Neural cell (in vitro differentiated cells): ENCODE measurements around the gene BCL2L12. TPM values are rescaled to one million over a fixed set of nuclear protein-coding genes. Genes with fewer than 3 reads are reported as not detected.

Experiments
- H2AFZ ChIP-seq: fragments of 200-600, 300-800 bp; sonication (generic), shearing (Covaris generic); 2 replicates; pipeline ENCODE4 v1.6.0; 2014; ENCODE audit warnings: low read depth, mild to moderate bottlenecking, antibody characterized with exemption, low read length, moderate library complexity
- H3F3A ChIP-seq: fragments of 200-600 bp; shearing (Covaris generic); 2 replicates; pipeline ENCODE4 v1.6.1; 2016; ENCODE audit warnings: mild to moderate bottlenecking, moderate library complexity, mixed read lengths, antibody characterized with exemption, low read length; ENCODE audit not compliant: insufficient read depth, poor library complexity, severe bottlenecking
- H3K27ac ChIP-seq: fragments of 200-600, 300-800 bp; sonication (generic), shearing (Covaris generic); 2 replicates; pipeline ENCODE4 v1.5.1; 2014; ENCODE audit warnings: mild to moderate bottlenecking, low read length, moderate library complexity
- H3K27me3 ChIP-seq: fragments of 300-800, 200-600 bp; sonication (generic), shearing (Covaris generic); 2 replicates; pipeline ENCODE4 v1.6.0; 2014; ENCODE audit warnings: mild to moderate bottlenecking, low read depth, low read length, moderate library complexity; ENCODE audit not compliant: insufficient read depth
- H3K36me3 ChIP-seq: fragments of 300-800, 200-600 bp; sonication (generic), shearing (Covaris generic); 2 replicates; pipeline ENCODE4 v1.5.1; 2014; ENCODE audit warnings: mild to moderate bottlenecking, antibody characterized with exemption, low read length, moderate library complexity; ENCODE audit not compliant: insufficient read depth
- H3K4me2 ChIP-seq: fragments of 300-800, 200-600 bp; sonication (generic), shearing (Covaris generic); 2 replicates; pipeline ENCODE4 v1.6.0; 2014; ENCODE audit warnings: mild to moderate bottlenecking, low read length
- H3K4me3 ChIP-seq: fragments of 300-800, 200-600 bp; sonication (generic), shearing (Covaris generic); 2 replicates; pipeline ENCODE4 v1.5.1; 2014; ENCODE audit warnings: mild to moderate bottlenecking, low read length, moderate library complexity
- H3K79me2 ChIP-seq: fragments of 200-600 bp; shearing (Covaris generic); replicated peaks from 2 replicates; pipeline ENCODE4 v1.6.0; 2014; ENCODE audit warnings: mild to moderate bottlenecking, low read length, moderate library complexity; ENCODE audit not compliant: insufficient read depth
- H3K9ac ChIP-seq: fragments of 300-800, 200-600 bp; sonication (generic), shearing (Covaris generic); 2 replicates; pipeline ENCODE4 v1.6.1; 2016; ENCODE audit warnings: mild to moderate bottlenecking, low read length, mixed read lengths
- H3K9me2 ChIP-seq: fragments of 200-600 bp; shearing (Covaris generic); 2 replicates; pipeline ENCODE4 v1.6.1; 2016; ENCODE audit warnings: mild to moderate bottlenecking, low read length, mixed read lengths; ENCODE audit not compliant: insufficient read depth
- H3K9me3 ChIP-seq: fragments of 200-600, 300-800 bp; sonication (generic), shearing (Covaris generic); 2 replicates; pipeline ENCODE4 v1.6.1; 2016; ENCODE audit warnings: mild to moderate bottlenecking, mixed run types, low read length, moderate library complexity, mixed read lengths
- H4K20me1 ChIP-seq: fragments of 200-600 bp; shearing (Covaris generic); 2 replicates; pipeline ENCODE4 v1.6.1; 2016; ENCODE audit warnings: mild to moderate bottlenecking, mixed run types; ENCODE audit not compliant: insufficient read depth
- EP300 ChIP-seq: fragments of 450-650 bp; conservative IDR thresholded peaks from 2 replicates; pipeline ENCODE4 v1.6.1; 2014; ENCODE audit warnings: antibody characterized with exemption, mild to moderate bottlenecking, moderate library complexity; ENCODE audit not compliant: poor library complexity, severe bottlenecking
- EZH2 ChIP-seq: fragments of 200-600, 300-800 bp; shearing (Covaris generic), sonication (generic); IDR thresholded peaks from 2 replicates; pipeline ENCODE4 v1.6.1; 2014; ENCODE audit warnings: antibody characterized with exemption, low read length, borderline replicate concordance, mild to moderate bottlenecking; ENCODE audit not compliant: insufficient read depth, poor library complexity, severe bottlenecking
- MXI1 ChIP-seq: fragments of 450-650 bp; conservative IDR thresholded peaks from 2 replicates; pipeline ENCODE4 v1.6.1; 2014; ENCODE audit warnings: antibody characterized with exemption, mild to moderate bottlenecking; ENCODE audit not compliant: poor library complexity, severe bottlenecking
- POLR2AphosphoS5 ChIP-seq: IDR thresholded peaks from 2 replicates; pipeline ENCODE4 v1.6.1; 2012
- RAD21 ChIP-seq: fragments of 450-650 bp; conservative IDR thresholded peaks from 2 replicates; pipeline ENCODE4 v1.6.1; 2014; ENCODE audit warnings: antibody characterized with exemption, mild to moderate bottlenecking, moderate library complexity
- SMC3 ChIP-seq: fragments of 450-650 bp; conservative IDR thresholded peaks from 2 replicates; pipeline ENCODE4 v1.6.1; 2014; ENCODE audit warnings: antibody characterized with exemption, mild to moderate bottlenecking, moderate library complexity; ENCODE audit not compliant: poor library complexity
- TAF1 ChIP-seq: IDR thresholded peaks from 2 replicates; pipeline ENCODE4 v1.6.1; 2012; ENCODE audit warnings: low read depth
- polyA plus RNA-seq: library from polyadenylated mRNA; depleted of rRNA; stranded (reverse); fragments of >200 nt; gene quantifications from 2 replicates; pipeline ENCODE4 v1.2.3, GENCODE V29; 2014
- TF ChIP-seq, protein P1 (sequence below): fragments of 450-650 bp; IDR thresholded peaks from 2 replicates; pipeline ENCODE4 v1.5.1; 2014; ENCODE audit warnings: antibody characterized with exemption, mild to moderate bottlenecking, moderate library complexity; ENCODE audit not compliant: poor library complexity, severe bottlenecking
- TF ChIP-seq, protein P2 (sequence below): IDR thresholded peaks from 2 replicates; pipeline ENCODE4 v1.6.1; 2012; ENCODE audit warnings: borderline replicate concordance

BCL2L12 gene
- polyA plus RNA-seq, 1 donor from 2014 or later: 1.1 TPM

DNA sequence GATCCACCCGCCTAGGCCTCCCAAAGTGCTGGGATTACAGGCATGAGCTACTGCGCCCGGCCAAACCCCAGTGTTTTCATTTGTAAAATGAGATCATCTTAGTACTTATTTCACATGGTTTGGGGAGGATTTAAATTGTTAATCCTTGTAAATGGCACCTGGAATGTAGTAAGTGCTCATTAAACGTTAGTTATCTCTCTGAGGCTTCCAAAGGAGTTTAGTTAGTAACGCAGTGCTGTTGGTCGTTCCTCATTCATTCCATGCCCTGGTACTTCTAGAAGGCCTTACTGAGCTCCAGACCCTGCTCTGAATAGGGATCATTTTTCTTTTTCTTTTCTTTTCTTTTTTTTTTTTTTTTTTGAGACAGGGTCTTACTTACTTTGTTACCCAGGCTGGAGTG, 30.4 kb downstream of the BCL2L12 start:
- TF ChIP-seq, protein P1, sequence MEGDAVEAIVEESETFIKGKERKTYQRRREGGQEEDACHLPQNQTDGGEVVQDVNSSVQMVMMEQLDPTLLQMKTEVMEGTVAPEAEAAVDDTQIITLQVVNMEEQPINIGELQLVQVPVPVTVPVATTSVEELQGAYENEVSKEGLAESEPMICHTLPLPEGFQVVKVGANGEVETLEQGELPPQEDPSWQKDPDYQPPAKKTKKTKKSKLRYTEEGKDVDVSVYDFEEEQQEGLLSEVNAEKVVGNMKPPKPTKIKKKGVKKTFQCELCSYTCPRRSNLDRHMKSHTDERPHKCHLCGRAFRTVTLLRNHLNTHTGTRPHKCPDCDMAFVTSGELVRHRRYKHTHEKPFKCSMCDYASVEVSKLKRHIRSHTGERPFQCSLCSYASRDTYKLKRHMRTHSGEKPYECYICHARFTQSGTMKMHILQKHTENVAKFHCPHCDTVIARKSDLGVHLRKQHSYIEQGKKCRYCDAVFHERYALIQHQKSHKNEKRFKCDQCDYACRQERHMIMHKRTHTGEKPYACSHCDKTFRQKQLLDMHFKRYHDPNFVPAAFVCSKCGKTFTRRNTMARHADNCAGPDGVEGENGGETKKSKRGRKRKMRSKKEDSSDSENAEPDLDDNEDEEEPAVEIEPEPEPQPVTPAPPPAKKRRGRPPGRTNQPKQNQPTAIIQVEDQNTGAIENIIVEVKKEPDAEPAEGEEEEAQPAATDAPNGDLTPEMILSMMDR: no peak
- TF ChIP-seq MXI1 (no peak), POLR2AphosphoS5 (no peak), EZH2 (no peak), RAD21 (no peak), TAF1 (no peak), SMC3 (no peak), EP300 (no peak)
- TF ChIP-seq, protein P2, sequence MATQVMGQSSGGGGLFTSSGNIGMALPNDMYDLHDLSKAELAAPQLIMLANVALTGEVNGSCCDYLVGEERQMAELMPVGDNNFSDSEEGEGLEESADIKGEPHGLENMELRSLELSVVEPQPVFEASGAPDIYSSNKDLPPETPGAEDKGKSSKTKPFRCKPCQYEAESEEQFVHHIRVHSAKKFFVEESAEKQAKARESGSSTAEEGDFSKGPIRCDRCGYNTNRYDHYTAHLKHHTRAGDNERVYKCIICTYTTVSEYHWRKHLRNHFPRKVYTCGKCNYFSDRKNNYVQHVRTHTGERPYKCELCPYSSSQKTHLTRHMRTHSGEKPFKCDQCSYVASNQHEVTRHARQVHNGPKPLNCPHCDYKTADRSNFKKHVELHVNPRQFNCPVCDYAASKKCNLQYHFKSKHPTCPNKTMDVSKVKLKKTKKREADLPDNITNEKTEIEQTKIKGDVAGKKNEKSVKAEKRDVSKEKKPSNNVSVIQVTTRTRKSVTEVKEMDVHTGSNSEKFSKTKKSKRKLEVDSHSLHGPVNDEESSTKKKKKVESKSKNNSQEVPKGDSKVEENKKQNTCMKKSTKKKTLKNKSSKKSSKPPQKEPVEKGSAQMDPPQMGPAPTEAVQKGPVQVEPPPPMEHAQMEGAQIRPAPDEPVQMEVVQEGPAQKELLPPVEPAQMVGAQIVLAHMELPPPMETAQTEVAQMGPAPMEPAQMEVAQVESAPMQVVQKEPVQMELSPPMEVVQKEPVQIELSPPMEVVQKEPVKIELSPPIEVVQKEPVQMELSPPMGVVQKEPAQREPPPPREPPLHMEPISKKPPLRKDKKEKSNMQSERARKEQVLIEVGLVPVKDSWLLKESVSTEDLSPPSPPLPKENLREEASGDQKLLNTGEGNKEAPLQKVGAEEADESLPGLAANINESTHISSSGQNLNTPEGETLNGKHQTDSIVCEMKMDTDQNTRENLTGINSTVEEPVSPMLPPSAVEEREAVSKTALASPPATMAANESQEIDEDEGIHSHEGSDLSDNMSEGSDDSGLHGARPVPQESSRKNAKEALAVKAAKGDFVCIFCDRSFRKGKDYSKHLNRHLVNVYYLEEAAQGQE: no peak
- H3F3A ChIP-seq: no peaks in the 10 kb centered on the region
- H3K9me2 ChIP-seq: no peaks in the 10 kb centered on the region
- H3K27me3 ChIP-seq: no peaks in the 10 kb centered on the region
- H3K9ac ChIP-seq: no peak overlapping the region
- H3K36me3 ChIP-seq: peaks cover 7% of the 10 kb centered on the region
- no peak overlapping the region for H3K27ac ChIP-seq
- peaks cover 21% of the 10 kb centered on the region for H3K79me2 ChIP-seq
- no peak overlapping the region for H3K4me3 ChIP-seq
- H3K4me2 ChIP-seq: no peak overlapping the region
- no peaks in the 10 kb centered on the region for H3K9me3 ChIP-seq
- H4K20me1 ChIP-seq: no peaks in the 10 kb centered on the region
- H2AFZ ChIP-seq: no peak overlapping the region

DNA sequence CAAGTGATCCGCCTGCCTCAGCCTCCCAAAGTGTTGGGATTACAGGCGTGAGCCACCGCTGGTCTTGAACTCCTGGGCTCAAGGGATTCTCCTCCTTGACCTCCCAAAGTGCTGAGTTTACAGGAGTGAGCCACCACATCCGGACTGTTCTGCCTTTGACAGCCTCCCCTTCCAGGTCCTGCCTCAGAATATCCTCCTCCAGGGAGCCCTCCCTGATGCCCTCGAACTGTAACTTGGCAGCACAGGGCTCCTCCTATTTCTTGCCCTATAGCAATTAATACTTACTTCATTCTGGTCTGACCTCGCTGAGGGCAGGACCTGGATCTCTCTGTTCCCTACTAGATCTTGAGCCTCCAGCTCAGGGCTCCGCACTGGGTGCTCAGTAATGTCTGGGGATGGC, 31.1 kb downstream of the BCL2L12 start:
- no peaks in the 10 kb centered on the region for H3K9me3 ChIP-seq
- H3K27me3 ChIP-seq: no peaks in the 10 kb centered on the region
- no peak overlapping the region for H3K4me3 ChIP-seq
- H3K36me3 ChIP-seq: peaks cover 7% of the 10 kb centered on the region
- no peaks in the 10 kb centered on the region for H4K20me1 ChIP-seq
- no peak overlapping the region for H2AFZ ChIP-seq
- peaks cover 17% of the 10 kb centered on the region for H3K79me2 ChIP-seq
- H3K27ac ChIP-seq: no peak overlapping the region
- no peak overlapping the region for H3K9ac ChIP-seq
- no peaks in the 10 kb centered on the region for H3F3A ChIP-seq
- TF ChIP-seq EZH2: no peak
- TF ChIP-seq, protein P1: no peak
- TF ChIP-seq TAF1: no peak
- no peak for TF ChIP-seq MXI1
- TF ChIP-seq, protein P2: no peak
- no peak for TF ChIP-seq POLR2AphosphoS5
- no peak for TF ChIP-seq SMC3
- no peak overlapping the region for H3K4me2 ChIP-seq
- no peaks in the 10 kb centered on the region for H3K9me2 ChIP-seq
